ENCODE results near the gene STX1B. TPM values are rescaled to one million over a fixed set of nuclear protein-coding genes. Genes with fewer than 3 reads are reported as not detected.

STX1B gene
- total and polyA plus RNA-seq, 4 experiments from 2014 or later = 1.5 to 2.4 TPM; not detected in 2

DNA sequence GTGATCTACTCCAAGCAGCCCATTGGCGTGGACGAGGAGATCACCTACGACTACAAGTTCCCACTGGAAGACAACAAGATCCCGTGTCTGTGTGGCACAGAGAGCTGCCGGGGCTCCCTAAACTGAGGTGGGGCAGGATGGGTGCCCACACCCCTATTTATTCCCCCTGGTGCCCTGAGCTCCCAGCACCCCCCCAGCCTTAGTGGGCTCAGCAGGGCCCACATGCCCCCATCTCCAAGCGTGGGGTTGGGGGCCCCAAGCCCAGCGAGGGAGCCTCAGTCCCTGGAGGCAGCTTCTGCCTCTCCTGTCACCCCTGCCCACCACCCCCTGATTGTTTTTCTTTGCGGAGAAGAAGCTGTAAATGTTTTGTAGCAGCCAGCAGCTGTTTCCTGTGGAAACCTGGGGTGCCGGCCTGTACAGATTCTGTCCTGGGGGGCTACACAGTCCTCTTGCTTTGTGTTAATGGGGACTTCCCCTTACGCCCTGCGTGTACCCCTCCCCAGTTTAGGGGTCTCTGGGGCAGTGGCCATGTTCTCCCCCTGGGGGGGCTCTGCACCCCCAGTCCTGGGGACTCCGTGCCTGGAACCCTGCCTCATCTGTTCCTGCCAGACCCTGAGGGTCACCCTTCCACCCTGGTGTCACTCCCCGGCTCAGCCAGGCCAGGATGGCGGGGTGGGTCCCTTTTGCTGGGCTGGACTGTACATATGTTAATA lies 26.4 kb downstream of the STX1B start:
- Mint-ChIP-seq H3K9me3 (no peaks in the 10 kb centered on the region), H3K27ac (peak overlapping the region in 1 of 7 donors; percentile 61), H3K27me3 (no peaks in the 10 kb centered on the region), H3K4me3 (no peak overlapping the region), H3K4me1 (peaks cover 0 to 6% (median 0%) of the 10 kb centered on the region in 4 donors), H3K36me3 (peaks cover 9 to 27% of the 10 kb centered on the region in 2 donors)
- Histone ChIP-seq H3K36me3 (ENCODE audit: insufficient read depth, low read length) (peaks cover 9% of the 10 kb centered on the region), H3K27ac (ENCODE audit: low read depth, low read length) (no peak overlapping the region), H3K9me3 (ENCODE audit: control insufficient read depth in 1 of 2, low read length in 2 of 2) (no peaks in the 10 kb centered on the region), H3K4me1 (ENCODE audit: insufficient read depth, low read length) (peaks cover 6% of the 10 kb centered on the region), H3K4me3 (ENCODE audit: low read length in 2 of 2) (no peak overlapping the region), H3K27me3 (ENCODE audit: insufficient read depth, low read length) (no peaks in the 10 kb centered on the region)
- ChIA-PET POLR2A (ENCODE audit: partially characterized antibody) (interaction anchor here (1.0 to 2.3 kb wide), 5 partner anchors 110 to 886 kb away, joined by 3 to 10 read pairs (median 3); partner anchors contain the start of genes FUS and VKORC1), CTCF (ENCODE audit: partially characterized antibody) (interaction anchor here (0.6 to 4.5 kb wide), 24 partner anchors 10 to 884 kb away, joined by 3 to 49 read pairs (median 4); partner anchors contain the start of genes KAT8, ZNF646, ZNF668 and ZNF843)
- DNase-seq = no peak
- intact Hi-C loops (cut with micrococcal nuclease) = no loop called here

DNA sequence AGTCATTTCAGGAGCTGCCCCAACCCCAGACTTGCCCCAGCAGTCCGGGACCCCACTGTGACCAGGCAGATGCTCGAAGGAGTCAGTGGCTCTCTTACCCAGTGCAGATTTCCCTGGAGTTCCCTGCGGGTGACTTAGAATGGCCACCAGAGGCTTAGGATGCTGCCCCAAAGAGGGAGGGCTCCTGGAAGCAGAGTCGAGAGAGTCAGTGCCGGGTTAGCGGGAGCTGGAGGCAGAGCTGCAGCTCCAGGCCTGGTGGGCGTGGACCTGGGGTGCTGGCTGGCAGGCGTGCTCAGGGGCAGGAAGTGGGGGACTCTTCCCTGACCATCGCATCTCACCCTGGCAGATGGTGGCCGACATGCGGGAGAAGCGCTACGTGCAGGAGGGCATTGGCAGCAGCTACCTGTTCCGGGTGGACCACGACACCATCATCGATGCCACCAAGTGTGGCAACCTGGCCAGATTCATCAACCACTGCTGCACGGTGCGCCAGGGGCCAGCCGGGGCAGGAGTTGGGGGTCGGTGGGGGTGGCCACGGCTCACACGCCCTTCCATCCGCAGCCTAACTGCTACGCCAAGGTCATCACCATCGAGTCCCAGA lies 27.0 kb downstream of the STX1B start:
- Mint-ChIP-seq H3K4me1 (peaks cover 0 to 6% (median 0%) of the 10 kb centered on the region in 4 donors), H3K27ac (peak overlapping the region in 2 of 7 donors; percentile 12 to 61), H3K36me3 (peaks cover 13 to 33% of the 10 kb centered on the region in 2 donors), H3K9me3 (no peaks in the 10 kb centered on the region), H3K27me3 (no peaks in the 10 kb centered on the region), H3K4me3 (no peak overlapping the region)
- CTCF ChIA-PET (ENCODE audit: partially characterized antibody) = interaction anchor here (0.6 to 4.5 kb wide), 15 partner anchors 10 to 885 kb away, joined by 3 to 49 read pairs (median 4); partner anchors contain the start of gene ZNF843
- H3K27me3 ChIP-seq (ENCODE audit: insufficient read depth, low read length) = no peaks in the 10 kb centered on the region
- H3K4me3 ChIP-seq (ENCODE audit: low read length in 2 of 2) = no peak overlapping the region
- peaks cover 13% of the 10 kb centered on the region for H3K36me3 ChIP-seq (ENCODE audit: insufficient read depth, low read length)
- peaks cover 6% of the 10 kb centered on the region for H3K4me1 ChIP-seq (ENCODE audit: insufficient read depth, low read length)
- intact Hi-C loops (cut with micrococcal nuclease) = no loop called here
- H3K9me3 ChIP-seq (ENCODE audit: control insufficient read depth in 1 of 2, low read length in 2 of 2) = no peaks in the 10 kb centered on the region
- no peak for DNase-seq
- POLR2A ChIA-PET (ENCODE audit: partially characterized antibody) = interaction anchor here (1.1 to 1.2 kb wide), 2 partner anchors 111 to 197 kb away, joined by 3 to 5 read pairs; partner anchors contain the start of genes FUS and VKORC1
- no peak overlapping the region for H3K27ac ChIP-seq (ENCODE audit: low read depth, low read length)

DNA sequence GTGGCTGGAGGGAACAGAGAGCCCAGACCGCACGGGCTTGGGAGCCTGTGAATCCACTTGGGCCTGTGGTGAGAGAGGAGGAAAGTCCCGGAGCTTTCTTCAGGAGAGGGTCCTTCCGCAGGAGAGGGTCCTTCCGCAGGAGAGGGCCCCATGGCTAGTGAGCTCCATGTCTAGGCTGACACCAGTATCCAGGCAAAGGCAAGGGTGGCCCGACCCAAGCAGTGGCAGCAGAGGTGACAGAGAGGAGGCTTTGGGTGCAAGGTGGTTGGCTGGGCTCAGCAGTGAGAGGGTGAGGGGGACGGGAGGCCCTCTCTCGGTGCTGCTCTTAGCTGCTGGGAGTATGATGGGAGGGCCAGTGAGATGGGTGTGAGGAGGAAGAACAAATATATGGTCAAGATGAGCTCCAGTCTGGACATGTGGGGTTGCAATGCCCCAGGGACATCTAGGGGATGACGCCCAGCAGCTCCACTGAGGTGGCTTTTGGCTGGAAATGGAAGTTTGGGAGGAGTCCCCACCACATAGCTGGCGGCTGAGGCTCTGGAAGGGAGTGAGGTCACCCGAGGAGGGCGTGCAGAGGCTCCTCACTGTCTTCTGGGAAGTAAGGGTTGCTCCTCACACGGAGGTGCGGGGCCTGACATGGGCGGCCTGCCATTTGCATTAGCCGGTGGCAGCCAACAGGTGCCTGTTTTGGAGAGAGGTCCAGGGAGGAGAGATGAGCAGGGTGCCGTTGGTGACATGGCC lies 27.7 kb downstream of the STX1B start:
- H3K27me3 Mint-ChIP-seq = no peaks in the 10 kb centered on the region
- H3K4me3 ChIP-seq (ENCODE audit: low read length in 2 of 2) = no peak overlapping the region
- peaks cover 0 to 6% (median 0%) of the 10 kb centered on the region in 4 donors for H3K4me1 Mint-ChIP-seq
- no peaks in the 10 kb centered on the region for H3K9me3 ChIP-seq (ENCODE audit: control insufficient read depth in 1 of 2, low read length in 2 of 2)
- ChIA-PET POLR2A (ENCODE audit: partially characterized antibody) (interaction anchor here (1.1 to 1.2 kb wide), 2 partner anchors 112 to 197 kb away, joined by 3 to 5 read pairs; partner anchors contain the start of genes FUS and VKORC1), CTCF (ENCODE audit: partially characterized antibody) (interaction anchor here (0.6 to 4.5 kb wide), 9 partner anchors 11 to 478 kb away, joined by 3 to 49 read pairs (median 4); partner anchors contain the start of gene ZNF843)
- H3K27me3 ChIP-seq (ENCODE audit: insufficient read depth, low read length) = no peaks in the 10 kb centered on the region
- H3K36me3 Mint-ChIP-seq = peaks cover 13 to 36% of the 10 kb centered on the region in 2 donors
- H3K9me3 Mint-ChIP-seq = no peaks in the 10 kb centered on the region
- no peak overlapping the region for H3K4me3 Mint-ChIP-seq
- DNase-seq = no peak
- H3K27ac Mint-ChIP-seq = peak overlapping the region in 4 of 7 donors; percentile 8 to 82 (median 70)
- no peak overlapping the region for H3K27ac ChIP-seq (ENCODE audit: low read depth, low read length)
- intact Hi-C loops (cut with micrococcal nuclease) = no loop called here
- H3K4me1 ChIP-seq (ENCODE audit: insufficient read depth, low read length) = peaks cover 6% of the 10 kb centered on the region
- H3K36me3 ChIP-seq (ENCODE audit: insufficient read depth, low read length) = peaks cover 16% of the 10 kb centered on the region

DNA sequence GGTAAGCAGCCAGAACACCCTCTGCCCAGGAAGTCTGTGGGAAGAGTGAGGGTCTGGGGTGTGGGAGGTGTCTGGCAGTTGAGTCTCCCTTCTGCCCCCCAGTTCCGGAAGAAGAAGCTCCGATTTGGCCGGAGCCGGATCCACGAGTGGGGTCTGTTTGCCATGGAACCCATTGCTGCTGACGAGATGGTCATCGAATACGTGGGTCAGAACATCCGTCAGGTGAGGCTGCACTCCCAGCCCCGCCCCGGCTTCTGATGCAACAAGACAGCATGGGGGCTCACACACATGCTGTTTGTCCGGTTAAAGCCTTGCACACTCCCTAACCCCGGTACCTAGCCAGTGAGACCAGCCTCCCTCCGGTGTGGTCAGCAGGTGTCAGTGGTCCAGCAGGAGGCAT lies 29.5 kb downstream of the STX1B start:
- Histone ChIP-seq H3K27me3 (ENCODE audit: insufficient read depth, low read length) (no peaks in the 10 kb centered on the region), H3K4me3 (ENCODE audit: low read length in 2 of 2) (no peak overlapping the region), H3K4me1 (ENCODE audit: insufficient read depth, low read length) (peaks cover 6% of the 10 kb centered on the region), H3K27ac (ENCODE audit: low read depth, low read length) (no peak overlapping the region), H3K36me3 (ENCODE audit: insufficient read depth, low read length) (peaks cover 31% of the 10 kb centered on the region), H3K9me3 (ENCODE audit: control insufficient read depth in 1 of 2, low read length in 2 of 2) (no peaks in the 10 kb centered on the region)
- no peaks in the 10 kb centered on the region for H3K27me3 Mint-ChIP-seq
- ChIA-PET CTCF (ENCODE audit: partially characterized antibody) (interaction anchor here (1.0 to 1.2 kb wide), 2 partner anchors 80 to 162 kb away, joined by 3 to 4 read pairs; no protein-coding TSS in a partner anchor), POLR2A (ENCODE audit: partially characterized antibody) (no interaction called here)
- peaks cover 18 to 50% of the 10 kb centered on the region in 2 donors for H3K36me3 Mint-ChIP-seq
- intact Hi-C loops (cut with micrococcal nuclease) = no loop called here
- DNase-seq = no peak
- no peak overlapping the region for H3K4me3 Mint-ChIP-seq
- peaks cover 0 to 6% (median 2%) of the 10 kb centered on the region in 4 donors for H3K4me1 Mint-ChIP-seq
- H3K9me3 Mint-ChIP-seq = no peaks in the 10 kb centered on the region
- no peak overlapping the region for H3K27ac Mint-ChIP-seq

DNA sequence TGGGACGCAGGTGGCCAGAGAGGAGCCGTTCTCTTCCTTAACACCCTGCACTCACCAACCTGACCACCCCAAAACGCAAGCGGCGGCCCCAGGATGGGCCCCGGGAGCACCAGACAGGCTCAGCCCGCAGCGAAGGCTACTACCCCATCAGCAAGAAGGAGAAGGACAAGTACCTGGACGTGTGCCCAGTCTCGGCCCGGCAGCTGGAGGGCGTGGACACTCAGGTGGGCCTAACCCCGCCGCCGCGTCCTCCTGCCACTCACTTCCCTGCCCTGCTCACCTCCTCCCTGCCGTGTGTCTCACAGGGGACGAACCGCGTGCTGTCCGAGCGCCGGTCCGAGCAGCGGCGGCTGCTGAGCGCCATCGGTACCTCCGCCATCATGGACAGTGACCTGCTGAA lies 30.0 kb downstream of the STX1B start:
- Mint-ChIP-seq H3K4me3 (no peak overlapping the region), H3K27me3 (no peaks in the 10 kb centered on the region), H3K9me3 (no peaks in the 10 kb centered on the region), H3K27ac (no peak overlapping the region), H3K4me1 (peaks cover 0 to 6% (median 2%) of the 10 kb centered on the region in 4 donors), H3K36me3 (peaks cover 23 to 54% of the 10 kb centered on the region in 2 donors)
- Histone ChIP-seq H3K4me1 (ENCODE audit: insufficient read depth, low read length) (peaks cover 6% of the 10 kb centered on the region), H3K27me3 (ENCODE audit: insufficient read depth, low read length) (no peaks in the 10 kb centered on the region), H3K4me3 (ENCODE audit: low read length in 2 of 2) (no peak overlapping the region), H3K9me3 (ENCODE audit: control insufficient read depth in 1 of 2, low read length in 2 of 2) (no peaks in the 10 kb centered on the region), H3K27ac (ENCODE audit: low read depth, low read length) (no peak overlapping the region), H3K36me3 (ENCODE audit: insufficient read depth, low read length) (peaks cover 36% of the 10 kb centered on the region)
- ChIA-PET CTCF (ENCODE audit: partially characterized antibody) (interaction anchor here (1.2 kb wide), 1 partner anchor 79 kb away, joined by 3 read pairs; no protein-coding TSS in a partner anchor), POLR2A (ENCODE audit: partially characterized antibody) (no interaction called here)
- intact Hi-C loops (cut with micrococcal nuclease) = no loop called here
- DNase-seq = no peak

DNA sequence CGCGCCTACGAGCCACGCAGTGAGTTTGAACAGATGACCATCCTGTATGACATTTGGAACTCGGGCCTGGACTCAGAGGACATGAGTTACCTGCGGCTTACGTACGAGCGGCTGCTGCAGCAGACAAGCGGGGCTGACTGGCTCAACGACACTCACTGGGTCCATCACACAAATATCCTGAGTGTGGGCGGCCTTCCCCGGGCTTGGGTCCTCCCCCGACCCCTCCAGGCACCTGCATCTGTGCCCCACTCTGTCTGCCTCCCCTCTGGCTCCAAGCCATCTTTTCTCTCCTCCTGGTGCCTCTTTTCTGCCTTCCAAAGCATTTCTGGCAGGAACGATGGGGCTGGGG lies 30.4 kb downstream of the STX1B start:
- H3K9me3 Mint-ChIP-seq = no peaks in the 10 kb centered on the region
- ChIA-PET CTCF (ENCODE audit: partially characterized antibody) (no interaction called here), POLR2A (ENCODE audit: partially characterized antibody) (no interaction called here)

More for the DNA sequence above, 30.4 kb downstream of the STX1B start:
- Mint-ChIP-seq H3K4me3 (no peak overlapping the region), H3K4me1 (peaks cover 0 to 6% (median 2%) of the 10 kb centered on the region in 4 donors), H3K36me3 (peaks cover 23 to 54% of the 10 kb centered on the region in 2 donors), H3K27me3 (no peaks in the 10 kb centered on the region), H3K27ac (no peak overlapping the region)
- no peak overlapping the region for H3K27ac ChIP-seq (ENCODE audit: low read depth, low read length)
- DNase-seq = no peak
- intact Hi-C loops (cut with micrococcal nuclease) = no loop called here
- no peaks in the 10 kb centered on the region for H3K9me3 ChIP-seq (ENCODE audit: control insufficient read depth in 1 of 2, low read length in 2 of 2)
- H3K4me1 ChIP-seq (ENCODE audit: insufficient read depth, low read length) = peaks cover 4% of the 10 kb centered on the region
- no peaks in the 10 kb centered on the region for H3K27me3 ChIP-seq (ENCODE audit: insufficient read depth, low read length)
- H3K36me3 ChIP-seq (ENCODE audit: insufficient read depth, low read length) = peaks cover 38% of the 10 kb centered on the region
- no peak overlapping the region for H3K4me3 ChIP-seq (ENCODE audit: low read length in 2 of 2)

All from CD4-positive, alpha-beta memory T cell (primary cell).